Astrocyte of the spinal cord (primary cell): Measurements from ENCODE around the gene CIT.

Experiments used
- DNase-seq: peaks from one replicate; pipeline ENCODE4 v3.0.0; 2011; ENCODE audit warnings: low read depth, low spot score
- H3K4me3 ChIP-seq: 2 replicates; pipeline ENCODE4 v1.5.1; 2011; ENCODE audit warnings: low read depth, mild to moderate bottlenecking, low read length, moderate library complexity
- in situ Hi-C: cut with HindIII; loops from 2 replicates; pipeline ENCODE4 v1.10.0; 2017; ENCODE audit warnings: low sequenced_read_pairs
- TF ChIP-seq, protein P1 (sequence below): IDR thresholded peaks from 2 replicates; pipeline ENCODE4 v1.5.1; 2012; ENCODE audit warnings: low read depth, mild to moderate bottlenecking, low read length, inconsistent platforms

The CIT gene

DNA sequence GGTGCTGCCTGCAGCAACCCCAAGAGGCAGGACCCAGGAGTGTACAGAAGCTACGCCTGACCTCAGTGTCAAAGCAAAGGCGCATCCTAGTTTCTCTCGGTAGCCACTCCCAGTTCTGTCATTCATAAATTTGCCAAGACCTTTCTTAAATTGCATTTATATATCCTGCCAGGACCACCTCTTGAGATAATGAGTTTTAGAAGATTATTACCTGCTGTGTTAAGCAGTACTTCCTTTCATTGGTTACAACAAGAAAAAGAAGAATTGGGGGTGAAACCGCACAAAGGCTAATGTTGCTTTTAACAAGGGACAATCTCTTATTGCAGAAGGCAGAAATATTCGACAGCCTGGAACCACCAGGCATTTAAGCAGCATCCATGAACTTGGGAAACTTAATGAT lies 57.8 kb downstream of the CIT start:
- TF ChIP-seq, protein P1, sequence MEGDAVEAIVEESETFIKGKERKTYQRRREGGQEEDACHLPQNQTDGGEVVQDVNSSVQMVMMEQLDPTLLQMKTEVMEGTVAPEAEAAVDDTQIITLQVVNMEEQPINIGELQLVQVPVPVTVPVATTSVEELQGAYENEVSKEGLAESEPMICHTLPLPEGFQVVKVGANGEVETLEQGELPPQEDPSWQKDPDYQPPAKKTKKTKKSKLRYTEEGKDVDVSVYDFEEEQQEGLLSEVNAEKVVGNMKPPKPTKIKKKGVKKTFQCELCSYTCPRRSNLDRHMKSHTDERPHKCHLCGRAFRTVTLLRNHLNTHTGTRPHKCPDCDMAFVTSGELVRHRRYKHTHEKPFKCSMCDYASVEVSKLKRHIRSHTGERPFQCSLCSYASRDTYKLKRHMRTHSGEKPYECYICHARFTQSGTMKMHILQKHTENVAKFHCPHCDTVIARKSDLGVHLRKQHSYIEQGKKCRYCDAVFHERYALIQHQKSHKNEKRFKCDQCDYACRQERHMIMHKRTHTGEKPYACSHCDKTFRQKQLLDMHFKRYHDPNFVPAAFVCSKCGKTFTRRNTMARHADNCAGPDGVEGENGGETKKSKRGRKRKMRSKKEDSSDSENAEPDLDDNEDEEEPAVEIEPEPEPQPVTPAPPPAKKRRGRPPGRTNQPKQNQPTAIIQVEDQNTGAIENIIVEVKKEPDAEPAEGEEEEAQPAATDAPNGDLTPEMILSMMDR: no peak
- in situ Hi-C loops: no loop called here
- no peak overlapping the region for H3K4me3 ChIP-seq
- no peak for DNase-seq

DNA sequence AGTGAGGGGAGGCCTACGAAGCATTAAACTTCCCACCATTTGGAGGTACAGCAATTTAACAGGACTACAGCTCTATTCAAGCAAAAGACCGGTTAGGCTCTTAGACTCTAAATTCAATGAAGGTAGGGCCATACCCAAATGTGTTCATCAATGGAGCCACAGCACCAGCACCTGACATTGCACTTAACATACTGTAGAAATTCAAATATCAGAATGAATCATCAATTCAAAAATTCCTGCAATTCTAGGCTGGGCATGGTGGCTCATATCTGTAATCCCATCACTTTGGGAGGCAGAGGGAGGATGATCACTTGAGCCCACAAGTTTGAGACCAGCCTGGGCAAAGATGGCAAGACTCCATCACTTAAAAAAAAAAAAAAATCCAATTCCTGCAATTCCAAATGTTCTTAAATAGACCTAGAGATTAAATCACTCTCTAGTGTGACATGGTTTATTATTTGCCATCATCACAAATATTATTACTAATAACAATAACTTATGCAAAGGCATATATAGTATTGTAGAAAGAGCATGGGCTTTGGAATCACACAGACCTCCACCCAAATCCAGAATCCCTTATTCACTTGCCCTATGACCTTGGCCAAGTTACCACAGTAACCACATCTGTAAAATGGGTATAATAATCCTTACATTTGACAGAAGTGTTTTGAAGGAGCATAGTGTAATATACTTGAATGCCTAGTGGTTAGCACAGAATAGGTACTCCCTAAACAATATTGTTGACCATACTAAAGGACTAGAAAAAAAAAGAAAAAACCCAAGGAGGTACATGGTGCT lies 59.4 kb downstream of the CIT start:
- in situ Hi-C loops: no loop called here
- no peak for DNase-seq
- H3K4me3 ChIP-seq: no peak overlapping the region

DNA sequence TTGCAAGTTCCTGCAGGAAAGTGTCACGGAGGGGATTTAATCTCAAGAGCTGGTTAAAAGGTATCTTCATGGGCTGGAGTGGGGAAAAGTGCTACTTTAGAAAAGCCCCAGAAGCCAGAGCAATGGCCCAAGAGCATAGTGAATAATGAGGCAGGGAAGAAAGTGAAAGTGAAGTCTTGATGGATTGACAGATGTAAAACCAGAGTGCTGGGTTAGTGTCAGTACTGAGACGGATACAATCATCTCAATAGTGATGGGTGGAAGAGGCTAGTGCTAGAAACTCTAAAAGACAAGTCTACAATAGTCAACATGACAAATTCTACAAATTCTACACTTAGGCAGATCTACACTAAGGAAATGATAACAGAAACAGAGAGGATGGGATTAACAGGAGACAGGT lies 68.1 kb downstream of the CIT start:
- no peak overlapping the region for H3K4me3 ChIP-seq
- in situ Hi-C loops: no loop called here
- TF ChIP-seq, protein P1: no peak
- no peak for DNase-seq

More for the DNA sequence above, 59.4 kb downstream of the CIT start:
- TF ChIP-seq, protein P1: no peak

DNA sequence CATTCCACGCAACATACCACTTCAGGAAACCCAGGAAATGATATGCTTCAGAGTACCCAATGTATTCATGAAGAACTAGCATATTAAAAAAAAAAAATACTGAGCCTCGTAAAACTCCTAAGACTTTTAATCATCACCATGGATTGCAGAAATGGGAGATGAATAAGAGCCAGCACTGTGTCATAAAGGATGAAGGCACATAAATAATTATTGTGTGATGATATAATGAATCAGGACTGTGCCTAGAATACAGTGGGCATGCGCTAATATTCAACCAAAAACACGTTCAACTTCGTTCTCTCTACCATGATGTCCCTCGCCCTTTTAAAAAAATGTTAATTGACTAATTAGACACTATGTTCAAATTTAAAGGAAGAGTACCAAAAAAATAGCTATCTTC lies 68.7 kb downstream of the CIT start:
- in situ Hi-C loops: no loop called here
- no peak for DNase-seq
- H3K4me3 ChIP-seq: no peak overlapping the region
- TF ChIP-seq, protein P1: no peak

DNA sequence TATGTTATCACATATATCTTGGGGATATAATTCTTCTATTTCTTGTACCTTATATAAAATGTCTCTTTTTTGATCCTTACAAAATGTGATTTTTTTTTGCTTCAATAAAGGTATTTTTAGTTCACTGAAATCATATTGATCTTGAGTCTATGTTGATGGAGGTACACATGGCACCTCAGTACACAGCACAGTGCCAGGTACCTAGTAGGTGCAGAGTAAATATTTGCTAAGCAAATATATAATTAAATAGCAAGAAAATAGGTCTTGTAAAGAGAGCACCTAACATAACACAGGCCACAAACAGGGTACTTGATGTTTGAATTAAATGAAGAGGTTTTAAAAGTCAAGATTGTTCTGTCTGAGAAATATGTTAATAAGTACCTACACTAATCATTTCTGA lies 69.7 kb downstream of the CIT start:
- TF ChIP-seq, protein P1: no peak
- in situ Hi-C loops: no loop called here
- H3K4me3 ChIP-seq: no peak overlapping the region
- DNase-seq: no peak

DNA sequence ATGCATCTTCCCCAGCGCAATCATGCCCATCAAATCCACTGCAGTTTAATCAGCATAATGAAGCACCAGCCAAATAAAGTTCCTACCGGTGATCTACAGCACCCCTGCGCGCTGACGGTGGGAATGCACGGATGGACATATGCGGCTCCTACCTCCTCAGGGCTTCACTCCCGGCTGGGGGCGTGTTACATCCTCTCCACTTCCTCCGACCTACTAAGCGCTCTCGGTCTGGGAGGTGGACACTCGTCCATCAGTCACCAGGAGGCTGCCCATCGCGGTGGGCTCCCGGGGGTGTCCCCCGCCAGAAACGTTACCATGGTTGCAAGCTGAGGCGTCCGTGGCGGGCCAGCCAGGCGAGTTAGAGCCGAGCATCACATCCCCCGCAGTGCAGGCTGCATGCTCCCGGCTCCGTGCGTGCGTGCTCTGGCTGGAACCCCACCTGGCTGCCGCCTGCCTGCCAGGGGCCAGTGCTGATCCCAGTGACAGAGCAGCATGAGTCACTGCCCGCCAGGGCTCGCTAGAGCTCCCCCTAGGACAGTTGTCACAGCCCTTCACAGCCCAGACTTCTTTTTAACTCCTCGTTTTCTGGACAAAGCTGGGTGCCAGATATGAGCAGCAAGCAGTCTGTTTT lies 73.0 kb downstream of the CIT start:
- in situ Hi-C loops: no loop called here
- peak overlapping the region; percentile 45 for H3K4me3 ChIP-seq
- peak; percentile 68 for DNase-seq
- TF ChIP-seq, protein P1: peak; percentile 52
